IMR-90 (cell line): Measurements from ENCODE around the gene PAK5. TPM values are rescaled to one million over a fixed set of nuclear protein-coding genes. Genes with fewer than 3 reads are reported as not detected.

Source experiments
- ATAC-seq: fragments of 200-7000 bp; cut with Tn5 transposase; 2 replicates; pipeline ENCODE4 v1.9.1; 2020; ENCODE audit warnings: low read depth, mild to moderate bottlenecking, moderate library complexity
- BruUV-seq: library from RNA; stranded (reverse); fragments of 400-500 nt; replicated peaks from 2 replicates; lab custom pipeline; 2021; lab: Mats Ljungman, UMichigan
- CTCF ChIA-PET: fragments of 300-600 bp; formaldehyde crosslinking; extraction: SDS; loops from one replicate; lab custom pipeline; 2021; ENCODE audit warnings: antibody characterized with exemption; lab: Yijun Ruan, JAX
- POLR2A ChIA-PET: fragments of 300-600 bp; sonication (Branson Sonifier 250); formaldehyde crosslinking; loops from one replicate; lab custom pipeline; 2022; ENCODE audit warnings: antibody characterized with exemption; ENCODE audit not compliant: unreplicated experiment; lab: Charles Lee
- DNase-seq: peaks from one replicate; pipeline ENCODE4 v3.0.0; 2013
- H2AFZ ChIP-seq: replicated peaks from 2 replicates; pipeline ENCODE3; 2013; ENCODE audit warnings: low read length, mild to moderate bottlenecking; ENCODE audit not compliant: poor library complexity
- H2AK5ac ChIP-seq: 2 replicates; pipeline ENCODE4 v1.6.1; 2013; ENCODE audit warnings: low read depth, low read length, inconsistent platforms
- H2AK9ac ChIP-seq: replicated peaks from 2 replicates; pipeline ENCODE3; 2013; ENCODE audit warnings: mild to moderate bottlenecking, low read depth, low read length, moderate library complexity; ENCODE audit not compliant: poor library complexity
- H2BK120ac ChIP-seq: 2 replicates; pipeline ENCODE4 v1.6.1; 2013; ENCODE audit warnings: low read depth, low read length, inconsistent platforms
- H2BK15ac ChIP-seq: 3 replicates; pipeline ENCODE4 v1.6.1; 2013; ENCODE audit warnings: low read depth, low read length, inconsistent platforms
- H2BK20ac ChIP-seq: 2 replicates; pipeline ENCODE4 v1.6.1; 2013; ENCODE audit warnings: low read depth, mild to moderate bottlenecking, inconsistent platforms, low read length, moderate library complexity
- H2BK5ac ChIP-seq: 2 replicates; pipeline ENCODE4 v1.6.1; 2013; ENCODE audit warnings: mild to moderate bottlenecking, low read depth, low read length, inconsistent platforms; ENCODE audit not compliant: poor library complexity, severe bottlenecking
- H3K14ac ChIP-seq: replicated peaks from 2 replicates; pipeline ENCODE4 v1.6.1; 2013; ENCODE audit warnings: low read depth, low read length, inconsistent platforms
- H3K18ac ChIP-seq: 2 replicates; pipeline ENCODE4 v1.6.1; 2013; ENCODE audit warnings: low read depth, low read length, control low read depth
- H3K23ac ChIP-seq: 2 replicates; pipeline ENCODE4 v1.6.1; 2013; ENCODE audit warnings: low read depth, low read length, inconsistent platforms
- H3K27ac ChIP-seq: 2 replicates; pipeline ENCODE4 v1.5.1; 2013; ENCODE audit warnings: mild to moderate bottlenecking, control low read depth, low read length; ENCODE audit not compliant: insufficient read depth
- H3K27me3 ChIP-seq: 2 replicates; pipeline ENCODE4 v1.6.1; 2013; ENCODE audit warnings: low read length; ENCODE audit not compliant: control insufficient read depth, insufficient read depth
- H3K36me3 ChIP-seq: 2 replicates; pipeline ENCODE4 v1.6.1; 2013; ENCODE audit warnings: low read length, mixed read lengths; ENCODE audit not compliant: control insufficient read depth, insufficient read depth
- H3K4ac ChIP-seq: 2 replicates; pipeline ENCODE4 v1.6.1; 2013; ENCODE audit warnings: low read depth, low read length, inconsistent platforms
- H3K4me1 ChIP-seq: 2 replicates; pipeline ENCODE4 v1.6.1; 2013; ENCODE audit warnings: low read length, mixed read lengths; ENCODE audit not compliant: control insufficient read depth, insufficient read depth
- H3K4me2 ChIP-seq: 2 replicates; pipeline ENCODE4 v1.6.1; 2013; ENCODE audit warnings: low read depth, mild to moderate bottlenecking, control low read depth, low read length, moderate library complexity
- H3K4me3 ChIP-seq: 2 replicates; pipeline ENCODE4 v1.5.1; 2013; ENCODE audit warnings: low read depth, mild to moderate bottlenecking, control low read depth, low read length, moderate library complexity; ENCODE audit not compliant: insufficient read depth
- H3K56ac ChIP-seq: 2 replicates; pipeline ENCODE4 v1.6.1; 2013; ENCODE audit warnings: low read length, inconsistent platforms; ENCODE audit not compliant: insufficient read depth; ENCODE audit errors: extremely low read depth
- H3K79me1 ChIP-seq, 2 experiments: 2 replicates each; pipeline ENCODE4 v1.6.1; 2013; ENCODE audit warnings: low read length in 2 of 2, inconsistent platforms in 1 of 2, low read depth in 1 of 2
- H3K9ac ChIP-seq: 2 replicates; pipeline ENCODE4 v1.6.1; 2013; ENCODE audit warnings: low read depth, low read length, control low read depth
- H3K9me1 ChIP-seq: 2 replicates; pipeline ENCODE4 v1.6.1; 2013; ENCODE audit warnings: low read length, inconsistent platforms; ENCODE audit not compliant: insufficient read depth
- H3K9me3 ChIP-seq: 2 replicates; pipeline ENCODE4 v1.6.1; 2013; ENCODE audit warnings: low read length; ENCODE audit not compliant: control insufficient read depth, insufficient read depth
- H4K20me1 ChIP-seq: 2 replicates; pipeline ENCODE4 v1.6.1; 2013; ENCODE audit warnings: low read length, inconsistent platforms; ENCODE audit not compliant: insufficient read depth
- H4K5ac ChIP-seq: 2 replicates; pipeline ENCODE4 v1.6.1; 2013; ENCODE audit warnings: mild to moderate bottlenecking, low read depth, low read length, control low read depth
- H4K8ac ChIP-seq, 2 experiments: 2 replicates each; pipeline ENCODE4 v1.6.1; 2013; ENCODE audit warnings: low read depth in 2 of 2, low read length in 2 of 2, control low read depth in 1 of 2, inconsistent platforms in 1 of 2
- H4K91ac ChIP-seq: 2 replicates; pipeline ENCODE4 v1.6.1; 2013; ENCODE audit warnings: low read depth, low read length, inconsistent platforms; ENCODE audit not compliant: insufficient read depth
- FOS ChIP-seq: fragments of 150-350 bp; IDR thresholded peaks from 2 replicates; pipeline ENCODE4 v1.6.1; 2016; ENCODE audit warnings: low read depth, low read length
- RAD21 ChIP-seq: IDR thresholded peaks from 2 replicates; pipeline ENCODE4 v1.6.1; 2012; ENCODE audit warnings: low read length, improper control_type of control experiment
- SMC3 ChIP-seq: fragments of 150-350 bp; IDR thresholded peaks from 2 replicates; pipeline ENCODE4 v1.6.1; 2016; ENCODE audit warnings: low read depth, mild to moderate bottlenecking, antibody characterized with exemption, low read length, moderate library complexity
- WGBS, 2 experiments: methylation state at CpG; one replicate each; pipeline versions ENCODE4 v1.1.5 to v1.1.7; 2013; ENCODE audit warnings: missing lambda C conversion rate in 2 of 2; ENCODE audit not compliant: insufficient read length in 1 of 2; ENCODE audit errors: extremely low coverage in 2 of 2; 5-methylcytosine and 5-hydroxymethylcytosine counted together
- dilution Hi-C: fragments of 300-500 bp; cut with HindIII; formaldehyde crosslinking; loops from one replicate; pipeline ENCODE4 v1.14.3; 2018; ENCODE audit warnings: low sequenced_read_pairs; ENCODE audit not compliant: unreplicated experiment
- in situ Hi-C: fragments of 300-500 bp; cut with MboI; formaldehyde crosslinking; loops from 3 replicates; pipeline ENCODE4 v1.14.3; 2019; ENCODE audit warnings: low sequenced_read_pairs, inconsistent platforms, mixed read lengths
- intact Hi-C: fragments of 100-400 bp; cut with micrococcal nuclease; formaldehyde crosslinking; loops from 2 replicates; pipeline ENCODE4 v1.10.0; 2022
- polyA plus RNA-seq, 3 experiments: library from polyadenylated mRNA; depleted of rRNA; stranded (reverse); fragments of >200 nt; gene quantifications; 2 replicates each; pipeline ENCODE4 v1.2.3, GENCODE V29; 2012; ENCODE audit warnings: low replicate concordance in 1 of 3
- total RNA-seq: library from RNA; depleted of rRNA; stranded (reverse); fragments of >200 nt; gene quantifications from 2 replicates; pipeline ENCODE4 v1.2.3, GENCODE V29; 2012
- TF ChIP-seq, protein P1 (sequence below): conservative IDR thresholded peaks from 2 replicates; pipeline ENCODE4 v1.5.1; 2012; ENCODE audit warnings: mild to moderate bottlenecking, low read depth, low read length, improper control_type of control experiment

PAK5 gene
- total and polyA plus RNA-seq, 2 of the 4 experiments (the other 2 are of a cell fraction) = not detected

GRCh38 chr20:9617940-9618339 lies 220.9 kb downstream of the PAK5 start:
- H3K27me3 ChIP-seq = peaks cover 17% of the 10 kb centered on the region
- no peak overlapping the region for H4K5ac ChIP-seq
- CTCF ChIA-PET = interaction anchor here (0.6 to 3.6 kb wide), 10 partner anchors 11 to 840 kb away, joined by 3 to 19 read pairs (median 4); no protein-coding TSS in a partner anchor
- H4K91ac ChIP-seq = no peak overlapping the region
- POLR2A ChIA-PET = no interaction called here
- no CpG with 5 or more reads among the region's 5 CpGs for WGBS, 2 experiments
- no peak overlapping the region for H3K4me2 ChIP-seq
- no peak overlapping the region for H2BK5ac ChIP-seq
- no peaks in the 10 kb centered on the region for H4K20me1 ChIP-seq
- in situ Hi-C loops (loop anchor here (25.0 kb wide), 1 partner anchor 94 kb away; no protein-coding TSS in a partner anchor), dilution Hi-C loops (no loop called here), intact Hi-C loops (loop anchor here (1.0 to 10.0 kb wide), 7 partner anchors 295 to 1927 kb away; no protein-coding TSS in a partner anchor)
- DNase-seq = peak; percentile 22
- H3K56ac ChIP-seq = no peak overlapping the region
- H3K79me1 ChIP-seq = no peaks in the 10 kb centered on the region
- no peak overlapping the region for H2BK120ac ChIP-seq
- H2BK15ac ChIP-seq = no peak overlapping the region
- no peak overlapping the region for H4K8ac ChIP-seq
- no peaks in the 10 kb centered on the region for H3K9me3 ChIP-seq
- H2AK5ac ChIP-seq = no peak overlapping the region
- H2AFZ ChIP-seq = no peak overlapping the region
- no peaks in the 10 kb centered on the region for H3K4me1 ChIP-seq
- H3K36me3 ChIP-seq = no peaks in the 10 kb centered on the region
- TF ChIP-seq FOS = no peak
- TF ChIP-seq RAD21 = peak; percentile 45; the same call in 1 of the 2 replicates
- TF ChIP-seq, protein P1, sequence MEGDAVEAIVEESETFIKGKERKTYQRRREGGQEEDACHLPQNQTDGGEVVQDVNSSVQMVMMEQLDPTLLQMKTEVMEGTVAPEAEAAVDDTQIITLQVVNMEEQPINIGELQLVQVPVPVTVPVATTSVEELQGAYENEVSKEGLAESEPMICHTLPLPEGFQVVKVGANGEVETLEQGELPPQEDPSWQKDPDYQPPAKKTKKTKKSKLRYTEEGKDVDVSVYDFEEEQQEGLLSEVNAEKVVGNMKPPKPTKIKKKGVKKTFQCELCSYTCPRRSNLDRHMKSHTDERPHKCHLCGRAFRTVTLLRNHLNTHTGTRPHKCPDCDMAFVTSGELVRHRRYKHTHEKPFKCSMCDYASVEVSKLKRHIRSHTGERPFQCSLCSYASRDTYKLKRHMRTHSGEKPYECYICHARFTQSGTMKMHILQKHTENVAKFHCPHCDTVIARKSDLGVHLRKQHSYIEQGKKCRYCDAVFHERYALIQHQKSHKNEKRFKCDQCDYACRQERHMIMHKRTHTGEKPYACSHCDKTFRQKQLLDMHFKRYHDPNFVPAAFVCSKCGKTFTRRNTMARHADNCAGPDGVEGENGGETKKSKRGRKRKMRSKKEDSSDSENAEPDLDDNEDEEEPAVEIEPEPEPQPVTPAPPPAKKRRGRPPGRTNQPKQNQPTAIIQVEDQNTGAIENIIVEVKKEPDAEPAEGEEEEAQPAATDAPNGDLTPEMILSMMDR = peak; percentile 33; the same call in 1 of the 2 replicates
- TF ChIP-seq SMC3 = 0 out of 2 replicates have a peak, but pooled peaks have one; percentile 6
- H3K9ac ChIP-seq = no peak overlapping the region
- no peaks in the 10 kb centered on the region for H3K9me1 ChIP-seq
- no TSS peak for BruUV-seq
- no peak overlapping the region for H3K27ac ChIP-seq
- no peak overlapping the region for H2AK9ac ChIP-seq
- no peak overlapping the region for H3K23ac ChIP-seq
- no peak overlapping the region for H2BK20ac ChIP-seq
- H3K4me3 ChIP-seq = no peak overlapping the region
- H3K14ac ChIP-seq = no peak overlapping the region
- H3K4ac ChIP-seq = no peak overlapping the region
- peak; percentile 76 for ATAC-seq
- H3K18ac ChIP-seq = no peak overlapping the region
